PC-3 (cell line): ENCODE data around the gene DYNC1I1.

Experiments
- EZH2 ChIP-seq: fragments of 300-600 bp; sonication (generic); IDR thresholded peaks from one replicate; pipeline ENCODE4 v1.6.1; 2017; ENCODE audit warnings: antibody characterized with exemption, mild to moderate bottlenecking, low read length; ENCODE audit not compliant: unreplicated experiment
- TF ChIP-seq, protein P1 (sequence below): fragments of 300-600 bp; sonication (generic); conservative IDR thresholded peaks from 2 replicates; pipeline ENCODE4 v1.5.1; 2017; ENCODE audit warnings: antibody characterized with exemption, low read depth, mild to moderate bottlenecking, low read length

DNA sequence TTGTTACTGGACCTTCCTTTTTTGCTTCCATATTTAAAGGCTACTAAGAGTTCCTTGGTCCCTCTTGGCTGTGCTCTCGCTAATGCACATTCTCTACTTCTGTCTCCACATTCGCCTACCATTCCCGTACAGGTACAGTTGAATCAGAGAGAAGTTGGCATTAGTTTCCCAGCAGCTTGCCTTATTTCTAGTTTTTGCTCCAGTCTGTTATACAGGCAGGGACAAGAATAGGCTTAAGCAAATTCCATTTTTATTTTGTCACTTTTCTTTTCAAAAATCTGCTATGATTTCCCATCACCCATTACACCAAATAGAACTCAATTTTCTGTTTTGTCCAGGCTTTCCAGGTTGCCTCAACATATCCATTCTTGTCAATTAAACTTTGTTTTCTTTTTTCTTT, 29.9 kb downstream of the DYNC1I1 start:
- TF ChIP-seq EZH2, result no peak
- TF ChIP-seq, protein P1, sequence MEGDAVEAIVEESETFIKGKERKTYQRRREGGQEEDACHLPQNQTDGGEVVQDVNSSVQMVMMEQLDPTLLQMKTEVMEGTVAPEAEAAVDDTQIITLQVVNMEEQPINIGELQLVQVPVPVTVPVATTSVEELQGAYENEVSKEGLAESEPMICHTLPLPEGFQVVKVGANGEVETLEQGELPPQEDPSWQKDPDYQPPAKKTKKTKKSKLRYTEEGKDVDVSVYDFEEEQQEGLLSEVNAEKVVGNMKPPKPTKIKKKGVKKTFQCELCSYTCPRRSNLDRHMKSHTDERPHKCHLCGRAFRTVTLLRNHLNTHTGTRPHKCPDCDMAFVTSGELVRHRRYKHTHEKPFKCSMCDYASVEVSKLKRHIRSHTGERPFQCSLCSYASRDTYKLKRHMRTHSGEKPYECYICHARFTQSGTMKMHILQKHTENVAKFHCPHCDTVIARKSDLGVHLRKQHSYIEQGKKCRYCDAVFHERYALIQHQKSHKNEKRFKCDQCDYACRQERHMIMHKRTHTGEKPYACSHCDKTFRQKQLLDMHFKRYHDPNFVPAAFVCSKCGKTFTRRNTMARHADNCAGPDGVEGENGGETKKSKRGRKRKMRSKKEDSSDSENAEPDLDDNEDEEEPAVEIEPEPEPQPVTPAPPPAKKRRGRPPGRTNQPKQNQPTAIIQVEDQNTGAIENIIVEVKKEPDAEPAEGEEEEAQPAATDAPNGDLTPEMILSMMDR, result no peak
